ENCODE results near the gene LRRC56. TPM values are rescaled to one million over a fixed set of nuclear protein-coding genes. Genes with fewer than 3 reads are reported as not detected.

Gene LRRC56
- total and polyA plus RNA-seq, 2 experiments from 2014 or later, result 0.73 to 0.87 TPM

GRCh38 chr11:586376-587316 lies 49.3 kb downstream of the LRRC56 start:
- no peak overlapping the region for H3K27ac ChIP-seq (ENCODE audit: low read depth)
- H3K4me2 ChIP-seq, result no peak overlapping the region
- peaks cover 21% of the 10 kb centered on the region; the same call in 1 of the 2 replicates for H3K36me3 ChIP-seq (ENCODE audit: insufficient read depth)
- DNase-seq (ENCODE audit: low spot score) (no peak), ATAC-seq (no peak)
- peaks cover 13% of the 10 kb centered on the region for H3F3A ChIP-seq (replicated peaks; ENCODE audit: low read depth)
- no peaks in the 10 kb centered on the region; the same call in 2 of the 3 replicates for H3K4me1 Mint-ChIP-seq
- no peaks in the 10 kb centered on the region for H3K9me2 ChIP-seq (ENCODE audit: insufficient read depth)
- H3K4me3 ChIP-seq, result no peak overlapping the region
- no peak overlapping the region for H3K4me3 Mint-ChIP-seq
- peaks cover 60% of the 10 kb centered on the region for H3K36me3 Mint-ChIP-seq (ENCODE audit: low read depth)
- no peak overlapping the region for H3K27ac Mint-ChIP-seq
- H3K27me3 Mint-ChIP-seq (ENCODE audit: insufficient read depth, low read depth, poor library complexity), result peaks cover 13% of the 10 kb centered on the region
- H4K20me1 ChIP-seq (replicated peaks; ENCODE audit: insufficient read depth), result peaks cover 13% of the 10 kb centered on the region
- no peaks in the 10 kb centered on the region; the same call in 2 of the 3 replicates for H3K9me3 Mint-ChIP-seq
- no peak for TF ChIP-seq REST (IDR thresholded peaks at IDR 0.05; ENCODE audit: unreplicated experiment)
- TF ChIP-seq CREB1 (CRISPR knock-in tag; IDR thresholded peaks at IDR 0.05; ENCODE audit: low read depth), result no peak
- no peak for TF ChIP-seq EZH2phosphoT487 (IDR thresholded peaks at IDR 0.05; ENCODE audit: unreplicated experiment)
- no peak for TF ChIP-seq ZNF114 (CRISPR knock-in tag; IDR thresholded peaks at IDR 0.05)
- TF ChIP-seq POLR2AphosphoS5 (IDR thresholded peaks at IDR 0.05; ENCODE audit: low read depth), result no peak
- no peak for TF ChIP-seq JUNB (IDR thresholded peaks at IDR 0.05; ENCODE audit: unreplicated experiment)
- no peak for TF ChIP-seq ETS1 (IDR thresholded peaks at IDR 0.05)
- no peak for TF ChIP-seq CTCF (conservative IDR thresholded peaks at IDR 0.05; ENCODE audit: low read depth in 2 of 2)
- TF ChIP-seq ZNF462 (CRISPR knock-in tag; IDR thresholded peaks at IDR 0.05), result no peak
- TF ChIP-seq STAT1 (IDR thresholded peaks at IDR 0.05; ENCODE audit: unreplicated experiment), result no peak
- TF ChIP-seq EZH2 (IDR thresholded peaks at IDR 0.05; ENCODE audit: low read depth, unreplicated experiment), result no peak
- TF ChIP-seq NANOG (IDR thresholded peaks at IDR 0.05; ENCODE audit: borderline replicate concordance), result no peak
- peaks cover 36% of the 10 kb centered on the region for H3K79me2 ChIP-seq (replicated peaks; ENCODE audit: insufficient read depth)
- H3K4me1 ChIP-seq (ENCODE audit: insufficient read depth), result no peaks in the 10 kb centered on the region
- H3K27me3 ChIP-seq (ENCODE audit: insufficient read depth), result no peaks in the 10 kb centered on the region
- H2AFZ ChIP-seq, result no peak overlapping the region

All from GM23338 (cell line).